ENCODE results near the gene GATA1.

Gene GATA1

GRCh38 chrX:48826135-48826875, 39.9 kb downstream of the GATA1 start, which contains the start of gene ERAS:
ERAS (plus strand) TSS chrX:48826513; CDS start chrX:48829124, 2,611 bp downstream.
- TF ChIP-seq, protein P1, sequence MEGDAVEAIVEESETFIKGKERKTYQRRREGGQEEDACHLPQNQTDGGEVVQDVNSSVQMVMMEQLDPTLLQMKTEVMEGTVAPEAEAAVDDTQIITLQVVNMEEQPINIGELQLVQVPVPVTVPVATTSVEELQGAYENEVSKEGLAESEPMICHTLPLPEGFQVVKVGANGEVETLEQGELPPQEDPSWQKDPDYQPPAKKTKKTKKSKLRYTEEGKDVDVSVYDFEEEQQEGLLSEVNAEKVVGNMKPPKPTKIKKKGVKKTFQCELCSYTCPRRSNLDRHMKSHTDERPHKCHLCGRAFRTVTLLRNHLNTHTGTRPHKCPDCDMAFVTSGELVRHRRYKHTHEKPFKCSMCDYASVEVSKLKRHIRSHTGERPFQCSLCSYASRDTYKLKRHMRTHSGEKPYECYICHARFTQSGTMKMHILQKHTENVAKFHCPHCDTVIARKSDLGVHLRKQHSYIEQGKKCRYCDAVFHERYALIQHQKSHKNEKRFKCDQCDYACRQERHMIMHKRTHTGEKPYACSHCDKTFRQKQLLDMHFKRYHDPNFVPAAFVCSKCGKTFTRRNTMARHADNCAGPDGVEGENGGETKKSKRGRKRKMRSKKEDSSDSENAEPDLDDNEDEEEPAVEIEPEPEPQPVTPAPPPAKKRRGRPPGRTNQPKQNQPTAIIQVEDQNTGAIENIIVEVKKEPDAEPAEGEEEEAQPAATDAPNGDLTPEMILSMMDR (IDR thresholded peaks at IDR 0.05), result no peak
- no peak for TF ChIP-seq ZFX (IDR thresholded peaks at IDR 0.05; ENCODE audit: borderline replicate concordance)

GRCh38 chrX:48826876-48827653, 40.7 kb downstream of the GATA1 start:
- no peak overlapping the region for H3K27ac ChIP-seq
- TF ChIP-seq, protein P1 (IDR thresholded peaks at IDR 0.05), result no peak
- no peak for TF ChIP-seq ZFX (IDR thresholded peaks at IDR 0.05; ENCODE audit: borderline replicate concordance)

More at GRCh38 chrX:48826135-48826875, 39.9 kb downstream of the GATA1 start, which contains the start of gene ERAS:
- H3K27ac ChIP-seq, result no peak within 1 kb of the TSS

- no peak overlapping the region for H3K27ac ChIP-seq
- TF ChIP-seq, protein P1 (IDR thresholded peaks at IDR 0.05), result no peak
- TF ChIP-seq ZFX (IDR thresholded peaks at IDR 0.05; ENCODE audit: borderline replicate concordance), result no peak
Measured at GRCh38 chrX:48827654-48827968, 41.2 kb downstream of the GATA1 start.

GRCh38 chrX:48829016-48829735, 42.8 kb downstream of the GATA1 start:
- TF ChIP-seq ZFX (IDR thresholded peaks at IDR 0.05; ENCODE audit: borderline replicate concordance), result no peak
- TF ChIP-seq, protein P1 (IDR thresholded peaks at IDR 0.05), result no peak
- H3K27ac ChIP-seq, result no peak overlapping the region

- no peak for TF ChIP-seq ZFX (IDR thresholded peaks at IDR 0.05; ENCODE audit: borderline replicate concordance)
- TF ChIP-seq, protein P1 (IDR thresholded peaks at IDR 0.05), result no peak
Measured at GRCh38 chrX:48831136-48831908, 44.9 kb downstream of the GATA1 start.

DNA sequence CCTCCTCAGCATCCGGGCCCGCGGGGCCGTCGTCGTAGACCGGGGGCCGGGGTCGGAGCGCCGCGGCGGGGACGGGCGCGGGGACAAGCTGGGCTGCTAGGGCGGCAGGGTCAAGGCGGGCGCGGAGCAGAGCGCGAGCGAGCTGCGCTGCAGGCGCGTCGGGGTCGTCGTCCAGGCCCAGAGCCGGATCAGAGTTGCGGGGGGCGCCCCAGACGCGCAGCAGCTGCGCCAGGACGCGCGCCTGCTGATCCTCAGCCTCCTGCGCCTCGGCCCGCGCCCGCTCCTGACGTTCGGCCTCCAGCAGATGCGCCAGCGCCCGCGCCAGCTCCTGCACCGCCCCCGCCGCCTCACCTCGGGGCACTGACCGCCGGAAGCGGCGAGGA, 45.5 kb downstream of the GATA1 start:
- H3K27ac ChIP-seq, result no peak overlapping the region
- TF ChIP-seq ZFX (IDR thresholded peaks at IDR 0.05; ENCODE audit: borderline replicate concordance), result no peak
- TF ChIP-seq, protein P1 (IDR thresholded peaks at IDR 0.05), result no peak

More at GRCh38 chrX:48831136-48831908, 44.9 kb downstream of the GATA1 start:
- H3K27ac ChIP-seq, result no peak overlapping the region
